ENCODE results near the gene STX5.
"Not testable (repeated sequence)": the region's sequence is repeated elsewhere in the genome, so short reads cannot be mapped to it uniquely, and the experiment has no call there.

STX5 gene

DNA sequence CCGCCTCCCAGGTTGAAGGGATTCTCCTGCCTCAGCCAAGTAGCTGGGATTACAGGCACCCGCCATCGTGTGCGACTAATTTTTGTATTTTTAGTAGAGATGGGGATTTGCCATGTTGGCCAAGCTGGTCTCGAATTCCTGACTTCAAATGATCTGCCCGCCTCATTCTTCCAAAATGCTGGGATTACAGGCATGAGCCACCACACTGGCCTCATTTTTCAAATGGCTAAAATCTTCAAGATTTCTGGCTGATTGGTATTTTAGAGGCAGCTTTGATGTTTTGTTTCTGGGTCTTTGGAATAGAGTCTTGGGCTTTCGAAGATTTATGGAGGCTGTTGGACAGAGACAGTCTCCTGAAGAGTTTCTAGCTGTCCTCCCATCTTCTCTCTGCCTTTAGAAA, 43.0 kb upstream of the STX5 start:
- H3K4me3 ChIP-seq (ENCODE audit: low read length): no peak overlapping the region
- TF ChIP-seq, protein P1, sequence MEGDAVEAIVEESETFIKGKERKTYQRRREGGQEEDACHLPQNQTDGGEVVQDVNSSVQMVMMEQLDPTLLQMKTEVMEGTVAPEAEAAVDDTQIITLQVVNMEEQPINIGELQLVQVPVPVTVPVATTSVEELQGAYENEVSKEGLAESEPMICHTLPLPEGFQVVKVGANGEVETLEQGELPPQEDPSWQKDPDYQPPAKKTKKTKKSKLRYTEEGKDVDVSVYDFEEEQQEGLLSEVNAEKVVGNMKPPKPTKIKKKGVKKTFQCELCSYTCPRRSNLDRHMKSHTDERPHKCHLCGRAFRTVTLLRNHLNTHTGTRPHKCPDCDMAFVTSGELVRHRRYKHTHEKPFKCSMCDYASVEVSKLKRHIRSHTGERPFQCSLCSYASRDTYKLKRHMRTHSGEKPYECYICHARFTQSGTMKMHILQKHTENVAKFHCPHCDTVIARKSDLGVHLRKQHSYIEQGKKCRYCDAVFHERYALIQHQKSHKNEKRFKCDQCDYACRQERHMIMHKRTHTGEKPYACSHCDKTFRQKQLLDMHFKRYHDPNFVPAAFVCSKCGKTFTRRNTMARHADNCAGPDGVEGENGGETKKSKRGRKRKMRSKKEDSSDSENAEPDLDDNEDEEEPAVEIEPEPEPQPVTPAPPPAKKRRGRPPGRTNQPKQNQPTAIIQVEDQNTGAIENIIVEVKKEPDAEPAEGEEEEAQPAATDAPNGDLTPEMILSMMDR (conservative IDR thresholded peaks at IDR 0.05; ENCODE audit: low read depth, low read length): no peak
- no peak for DNase-seq (ENCODE audit: low read depth)

DNA sequence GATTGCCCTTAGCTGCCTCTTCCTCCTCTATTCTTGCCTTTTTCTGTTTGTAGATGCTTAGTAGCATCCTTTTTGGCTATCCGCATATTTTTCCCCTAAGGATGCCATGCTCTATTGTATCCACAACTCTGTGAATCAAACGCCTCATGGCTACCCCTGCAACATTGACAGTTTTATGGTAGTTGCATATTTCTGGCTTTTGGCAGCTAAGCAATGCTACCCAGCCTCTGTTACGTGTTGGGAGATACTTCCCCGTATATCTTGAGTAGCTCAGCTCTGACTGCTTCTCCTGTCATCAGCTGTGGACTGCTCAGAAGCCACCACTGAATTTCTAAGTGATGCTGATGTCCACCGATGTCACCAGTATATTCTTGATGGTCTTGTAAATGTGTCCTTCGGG, 33.8 kb upstream of the STX5 start:
- DNase-seq (ENCODE audit: low read depth): no peak
- TF ChIP-seq, protein P1 (conservative IDR thresholded peaks at IDR 0.05; ENCODE audit: low read depth, low read length): no peak

DNA sequence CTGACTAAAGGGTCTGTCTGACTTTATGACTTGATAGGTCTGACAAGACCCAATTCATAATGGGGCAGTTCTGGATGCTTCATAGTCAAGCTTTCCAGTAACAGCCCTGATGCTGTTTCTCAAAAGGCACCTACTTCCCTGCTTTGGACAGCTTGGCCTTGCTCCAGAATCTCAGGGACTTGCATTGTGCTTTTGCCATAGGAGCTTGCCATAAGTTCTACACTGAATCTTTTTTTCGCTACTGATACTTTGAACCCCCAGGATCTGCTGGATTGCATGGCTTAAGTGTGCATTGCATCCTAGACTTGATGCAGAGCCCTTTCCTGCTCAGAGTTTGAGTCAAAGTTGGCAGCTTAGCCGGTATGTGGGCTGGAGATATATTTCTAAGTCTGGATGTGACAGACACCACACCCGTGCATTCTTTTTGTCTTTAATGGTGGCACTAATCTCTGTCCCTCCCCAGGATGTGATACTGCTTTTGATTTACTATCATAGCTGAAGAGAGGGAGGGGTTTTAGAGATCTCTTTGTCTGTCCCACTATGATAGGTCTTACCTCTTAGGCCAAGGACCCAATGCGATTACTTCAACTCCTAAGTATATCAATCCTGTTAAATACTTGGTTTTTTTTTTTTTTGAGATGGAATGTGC, 32.0 kb upstream of the STX5 start:
- no peak overlapping the region for H3K4me3 ChIP-seq (ENCODE audit: low read length)
- TF ChIP-seq, protein P1 (conservative IDR thresholded peaks at IDR 0.05; ENCODE audit: low read depth, low read length): no peak
- no peak for DNase-seq (ENCODE audit: low read depth)

More for the DNA sequence above, 33.8 kb upstream of the STX5 start:
- no peak overlapping the region for H3K4me3 ChIP-seq (ENCODE audit: low read length)

DNA sequence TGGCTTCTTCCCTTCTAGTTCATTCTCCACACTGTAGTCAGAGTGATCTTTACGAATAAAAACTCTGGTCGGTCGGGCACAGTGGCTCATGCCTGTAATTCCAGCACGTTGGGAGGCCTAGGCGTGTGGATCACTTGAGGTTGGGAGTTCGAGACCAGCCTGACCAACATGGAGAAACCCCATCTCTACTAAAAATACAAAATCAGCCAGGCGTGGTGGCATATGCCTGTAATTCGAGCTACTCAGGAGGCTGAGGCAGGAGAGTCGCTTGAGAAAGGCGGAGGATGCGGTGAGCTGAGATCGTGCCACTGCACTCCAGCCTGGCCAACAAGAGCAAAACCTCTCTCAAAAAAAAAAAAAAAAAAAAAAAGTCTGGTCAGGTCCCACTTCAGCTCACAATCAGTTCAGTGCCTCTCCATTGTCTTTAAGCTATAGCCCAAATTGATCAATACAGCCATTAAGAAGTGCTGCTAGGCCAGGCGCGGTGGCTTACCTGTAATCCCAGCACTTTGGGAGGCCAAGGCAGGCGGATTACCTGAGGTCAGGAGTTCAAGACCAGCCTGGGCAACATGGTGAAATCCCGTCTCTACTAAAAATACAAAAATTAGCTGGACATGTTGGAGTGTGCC, 29.8 kb upstream of the STX5 start:
- H3K4me3 ChIP-seq (ENCODE audit: low read length); DNase-seq (ENCODE audit: low read depth): not testable (repeated sequence)

DNA sequence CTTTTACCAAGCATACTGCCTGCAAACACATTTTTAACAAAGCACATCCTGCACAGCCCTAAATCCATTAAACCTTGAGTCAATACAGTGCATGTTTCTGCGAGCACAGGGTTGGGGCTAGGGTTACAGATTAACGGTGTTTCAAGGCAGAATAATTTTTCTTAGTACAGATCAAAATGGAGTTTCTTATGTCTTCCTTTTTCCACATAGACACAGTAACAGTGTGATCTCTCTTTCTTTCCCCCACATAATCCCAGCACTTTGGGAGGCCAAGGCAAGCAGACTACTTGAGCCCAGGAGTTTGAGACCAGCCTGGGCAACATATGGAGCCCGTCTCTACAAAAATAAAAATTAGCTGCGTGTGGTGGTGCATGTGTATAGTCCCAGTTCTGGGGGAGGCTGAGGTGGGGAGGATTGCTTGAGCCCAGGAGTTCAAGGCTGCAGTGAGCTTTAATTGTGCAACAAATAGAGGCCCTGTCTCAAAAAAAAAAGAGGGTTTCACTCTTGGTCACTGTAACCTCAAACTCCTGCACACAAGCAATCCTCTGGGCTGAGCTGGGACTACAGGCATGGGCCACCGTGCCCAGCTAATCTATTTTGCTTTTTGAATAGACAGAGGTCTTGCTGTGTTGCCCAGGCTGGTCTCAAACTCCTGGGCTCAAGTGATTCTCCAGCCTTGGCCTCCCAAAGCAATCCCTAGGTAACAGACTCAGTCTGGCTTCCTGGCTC, 29.1 kb upstream of the STX5 start:
- DNase-seq (ENCODE audit: low read depth): no peak
- TF ChIP-seq, protein P1 (conservative IDR thresholded peaks at IDR 0.05; ENCODE audit: low read depth, low read length): no peak
- H3K4me3 ChIP-seq (ENCODE audit: low read length): no peak overlapping the region

DNA sequence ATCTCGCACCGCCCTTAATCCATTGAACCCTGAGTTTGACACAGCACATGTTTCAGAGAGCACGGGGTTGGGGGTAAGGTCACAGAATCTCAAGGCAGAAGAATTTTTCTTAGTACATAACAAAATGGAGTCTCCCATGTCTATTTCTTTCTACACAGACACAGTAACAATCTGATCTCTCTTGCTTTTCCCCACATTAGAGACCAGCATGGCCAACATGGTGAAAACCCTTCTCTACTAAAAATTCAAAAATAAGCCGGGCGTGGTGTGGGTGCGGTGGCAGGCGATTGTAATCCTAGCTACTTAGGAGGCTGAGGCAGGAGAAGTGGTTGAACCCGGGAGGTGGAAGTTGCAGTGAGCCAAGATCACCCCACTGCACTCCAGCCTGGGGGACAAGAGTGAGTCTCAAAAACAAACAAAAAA, 27.4 kb upstream of the STX5 start:
- not testable (repeated sequence) for DNase-seq (ENCODE audit: low read depth); H3K4me3 ChIP-seq (ENCODE audit: low read length)

DNA sequence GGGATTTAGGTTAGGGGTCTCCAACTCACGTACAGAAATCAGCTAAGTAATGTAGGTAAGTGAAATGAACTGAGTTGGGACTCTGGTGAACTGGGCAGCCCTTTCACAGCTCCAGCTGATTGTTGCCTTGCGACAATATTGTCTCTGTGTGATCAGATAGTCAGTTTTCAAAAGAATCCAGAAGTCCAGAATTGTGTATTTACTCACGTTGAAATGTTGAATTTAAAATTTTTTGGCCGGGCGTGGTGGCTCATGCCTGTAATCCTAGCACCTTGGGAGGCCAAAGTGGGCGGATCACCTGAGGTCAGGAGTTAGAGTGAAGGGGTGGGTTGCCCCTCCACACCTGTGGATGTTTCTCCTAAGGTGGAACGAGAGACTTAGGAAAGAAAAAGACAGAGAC, 26.4 kb upstream of the STX5 start:
- TF ChIP-seq, protein P1 (conservative IDR thresholded peaks at IDR 0.05; ENCODE audit: low read depth, low read length): no peak
- peak overlapping the region; percentile 9 for H3K4me3 ChIP-seq (ENCODE audit: low read length)
- no peak for DNase-seq (ENCODE audit: low read depth)

DNA sequence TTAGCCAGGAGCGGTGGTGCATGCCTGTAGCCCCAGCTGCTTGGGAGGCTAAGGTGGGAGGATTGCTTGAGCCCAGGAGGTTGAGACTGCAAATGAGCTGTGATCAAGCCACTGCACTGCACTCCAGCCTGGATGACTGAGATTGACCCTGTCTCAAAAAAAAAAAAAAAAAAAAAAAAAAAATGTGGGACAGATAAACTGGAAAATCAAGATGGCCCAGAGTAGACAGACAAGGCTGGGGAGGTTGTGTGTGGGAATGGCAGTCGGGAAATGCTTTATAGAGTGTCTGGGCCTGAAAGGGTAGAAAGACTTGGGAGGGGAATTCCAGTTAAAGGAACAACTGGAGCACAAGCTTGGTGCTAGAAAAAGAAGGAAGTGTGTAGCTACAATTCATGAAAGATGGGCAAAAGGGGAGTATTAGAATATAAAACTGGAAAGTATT, 25.7 kb upstream of the STX5 start:
- TF ChIP-seq, protein P1 (conservative IDR thresholded peaks at IDR 0.05; ENCODE audit: low read depth, low read length): no peak
- DNase-seq (ENCODE audit: low read depth): no peak
- peak overlapping the region; percentile 14 for H3K4me3 ChIP-seq (ENCODE audit: low read length)
